HG03575 (cell line): ENCODE measurements around the gene SMAD5.

ENCODE experiments used
- ATAC-seq: cut with Tn5 transposase; IDR thresholded peaks from one replicate; pipeline ENCODE4 v1.9.1; 2021; ENCODE audit not compliant: unreplicated experiment, insufficient number of reproducible peaks, low FRiP score; ENCODE audit errors: extremely low read depth

Gene SMAD5

GRCh38 chr5:136146201-136146600 is 13.6 kb downstream of the SMAD5 start:
- no peak for ATAC-seq

GRCh38 chr5:136147632-136148031 is 15.0 kb downstream of the SMAD5 start:
- no peak for ATAC-seq

- ATAC-seq: no peak
Observed at GRCh38 chr5:136149891-136150290, 17.2 kb downstream of the SMAD5 start.

- no peak for ATAC-seq
Observed at GRCh38 chr5:136153581-136154236, 21.1 kb downstream of the SMAD5 start.

GRCh38 chr5:136155078-136155477 is 22.4 kb downstream of the SMAD5 start:
- ATAC-seq: no peak

GRCh38 chr5:136155761-136156160 is 23.1 kb downstream of the SMAD5 start:
- no peak for ATAC-seq

- no peak for ATAC-seq
Observed at GRCh38 chr5:136157514-136157913, 24.9 kb downstream of the SMAD5 start.

GRCh38 chr5:136159457-136159856 is 26.8 kb downstream of the SMAD5 start:
- no peak for ATAC-seq

GRCh38 chr5:136162008-136162407 is 29.4 kb downstream of the SMAD5 start:
- ATAC-seq: no peak

GRCh38 chr5:136164226-136164625 is 31.6 kb downstream of the SMAD5 start:
- ATAC-seq: no peak

GRCh38 chr5:136166909-136167308 is 34.3 kb downstream of the SMAD5 start:
- no peak for ATAC-seq

- no peak for ATAC-seq
Observed at GRCh38 chr5:136169218-136169617, 36.6 kb downstream of the SMAD5 start.

- ATAC-seq: no peak
Observed at GRCh38 chr5:136174021-136174659, 41.5 kb downstream of the SMAD5 start.

GRCh38 chr5:136182618-136183017 is 50.0 kb downstream of the SMAD5 start:
- no peak for ATAC-seq

- ATAC-seq: no peak
Observed at GRCh38 chr5:136185974-136186665, 53.5 kb downstream of the SMAD5 start.

- ATAC-seq: no peak
Observed at GRCh38 chr5:136186796-136187195, 54.2 kb downstream of the SMAD5 start.

- no peak for ATAC-seq
Observed at GRCh38 chr5:136188859-136189258, 56.2 kb downstream of the SMAD5 start.

GRCh38 chr5:136190091-136190720 is 57.6 kb downstream of the SMAD5 start:
- ATAC-seq: no peak

GRCh38 chr5:136190904-136191303 is 58.3 kb downstream of the SMAD5 start:
- no peak for ATAC-seq
